Stimulated activated CD8-positive, alpha-beta memory T cell treated with anti-CD3 and anti-CD28 coated beads, Interleukin-2, amount 100 ng/mL, for 1 hour (primary cell): ENCODE measurements around the gene PCDHA9.
"Not testable (repeated sequence)": the region's sequence is repeated elsewhere in the genome, so short reads cannot be mapped to it uniquely, and the experiment has no call there.

ENCODE experiments used
- DNase-seq, 2 donors: peaks; one replicate each; pipeline ENCODE4 v3.0.0-alpha.2; 2020; ENCODE audit warnings: low read depth in 2 of 2

PCDHA9 gene

GRCh38 chr5:140848139-140849102 lies at the start of gene PCDHA9:
Gene PCDHA9 (plus strand): TSS chr5:140848382. CDS start chr5:140848496, 114 bp downstream.
- DNase-seq: not testable (repeated sequence)

GRCh38 chr5:140800816-140801493 lies 47.2 kb upstream of the PCDHA9 start, which contains the start of gene PCDHA3:
Gene PCDHA3 (plus strand): TSS chr5:140801057.
- DNase-seq: no peak

GRCh38 chr5:140801494-140801841 lies 46.7 kb upstream of the PCDHA9 start:
- DNase-seq: no peak

GRCh38 chr5:140802381-140802780 lies 45.8 kb upstream of the PCDHA9 start:
- not testable (repeated sequence) for DNase-seq

GRCh38 chr5:140802781-140803271 lies 45.4 kb upstream of the PCDHA9 start:
- DNase-seq: no peak

GRCh38 chr5:140806834-140807775 lies 41.1 kb upstream of the PCDHA9 start, which contains the start of gene PCDHA4:
Gene PCDHA4 (plus strand): TSS chr5:140807068.
- DNase-seq: no peak

- DNase-seq: not testable (repeated sequence)
Observed at GRCh38 chr5:140808241-140808888, 39.8 kb upstream of the PCDHA9 start.

- DNase-seq: no peak
Observed at GRCh38 chr5:140808889-140809291, 39.3 kb upstream of the PCDHA9 start.

- no peak for DNase-seq
Observed at GRCh38 chr5:140821375-140822280, 26.6 kb upstream of the PCDHA9 start, which contains the start of gene PCDHA5. Gene PCDHA5 (plus strand): TSS chr5:140821613.

GRCh38 chr5:140822281-140822629 lies 25.9 kb upstream of the PCDHA9 start:
- DNase-seq: no peak

GRCh38 chr5:140822969-140823368 lies 25.2 kb upstream of the PCDHA9 start:
- not testable (repeated sequence) for DNase-seq

- no peak for DNase-seq
Observed at GRCh38 chr5:140823475-140823874, 24.7 kb upstream of the PCDHA9 start.

GRCh38 chr5:140827704-140828361 lies 20.3 kb upstream of the PCDHA9 start, which contains the start of gene PCDHA6:
Gene PCDHA6 (plus strand): TSS chr5:140827960. CDS start chr5:140828092, 132 bp downstream.
- no peak for DNase-seq

GRCh38 chr5:140828362-140828737 lies 19.8 kb upstream of the PCDHA9 start:
- DNase-seq: no peak

- not testable (repeated sequence) for DNase-seq
Observed at GRCh38 chr5:140829511-140830501, 18.4 kb upstream of the PCDHA9 start.

- DNase-seq: no peak
Observed at GRCh38 chr5:140833993-140834392, 14.2 kb upstream of the PCDHA9 start, which contains the start of gene PCDHA7. Gene PCDHA7 (plus strand): TSS chr5:140834269. CDS start chr5:140834384, 115 bp downstream.

GRCh38 chr5:140834439-140835008 lies 13.7 kb upstream of the PCDHA9 start:
- not testable (repeated sequence) for DNase-seq
